Keratinocyte (primary cell): ENCODE data around the gene HKDC1. TPM values are rescaled to one million over a fixed set of nuclear protein-coding genes. Genes with fewer than 3 reads are reported as not detected.

Experiments used
- DNase-seq: peaks from one replicate; pipeline ENCODE4 v3.0.0-alpha.2; 2011; ENCODE audit warnings: low read depth, missing footprints, low spot score
- FAIRE-seq: peaks from 2 replicates; lab custom pipeline; 2011; peaks lifted over from hg19 to GRCh38; lab: Jason Lieb, UNC
- H2AFZ ChIP-seq: 2 replicates; pipeline ENCODE4 v1.6.0; 2012; ENCODE audit warnings: low read length, control low read depth, inconsistent platforms; ENCODE audit not compliant: control insufficient read depth
- H3K27ac ChIP-seq: 2 replicates; pipeline ENCODE4 v1.5.1; 2011; ENCODE audit warnings: low read length; ENCODE audit not compliant: control insufficient read depth, insufficient read depth
- H3K27me3 ChIP-seq: 3 replicates; pipeline ENCODE4 v1.6.0; 2011; ENCODE audit warnings: low read length; ENCODE audit not compliant: control insufficient read depth, insufficient read depth; ENCODE audit errors: extremely low read depth
- H3K36me3 ChIP-seq, 2 experiments: 2 replicates in 1 of 2; 3 replicates in 1 of 2; pipeline ENCODE4 v1.5.1; 2011; ENCODE audit warnings: low read length in 2 of 2, mild to moderate bottlenecking in 1 of 2; ENCODE audit not compliant: control insufficient read depth in 2 of 2, insufficient read depth in 2 of 2; ENCODE audit errors: extremely low read depth in 1 of 2
- H3K4me1 ChIP-seq: 3 replicates; pipeline ENCODE4 v1.5.1; 2011; ENCODE audit warnings: low read length; ENCODE audit not compliant: control insufficient read depth, insufficient read depth; ENCODE audit errors: extremely low read depth
- H3K4me2 ChIP-seq: 3 replicates; pipeline ENCODE4 v1.6.0; 2011; ENCODE audit warnings: low read depth, low read length; ENCODE audit not compliant: control insufficient read depth, insufficient read depth; ENCODE audit errors: extremely low read depth
- H3K4me3 ChIP-seq, 3 experiments: fragments of 200-600 bp in 1 of 3; sonication (generic) in 1 of 3; 2 replicates in 2 of 3; 3 replicates in 1 of 3; pipeline ENCODE4 v1.5.1; 2011 to 2016; ENCODE audit warnings: low read length in 3 of 3, mild to moderate bottlenecking in 3 of 3, control low read depth in 2 of 3, inconsistent platforms in 1 of 3, low read depth in 1 of 3, mixed read lengths in 1 of 3, mixed run types in 1 of 3, moderate library complexity in 1 of 3; ENCODE audit not compliant: control insufficient read depth in 2 of 3, insufficient read depth in 2 of 3; ENCODE audit errors: extremely low read depth in 1 of 3
- H3K79me2 ChIP-seq: 2 replicates; pipeline ENCODE4 v1.6.0; 2012; ENCODE audit warnings: low read length; ENCODE audit not compliant: control insufficient read depth, insufficient read depth
- H3K9ac ChIP-seq: 3 replicates; pipeline ENCODE4 v1.6.0; 2011; ENCODE audit warnings: low read length; ENCODE audit not compliant: control insufficient read depth, insufficient read depth; ENCODE audit errors: extremely low read depth
- H3K9me1 ChIP-seq: 3 replicates; pipeline ENCODE4 v1.6.0; 2011; ENCODE audit warnings: low read length; ENCODE audit not compliant: control insufficient read depth, insufficient read depth; ENCODE audit errors: extremely low read depth
- H3K9me3 ChIP-seq: 2 replicates; pipeline ENCODE4 v1.5.1; 2012; ENCODE audit warnings: low read depth, low read length; ENCODE audit not compliant: control insufficient read depth
- H4K20me1 ChIP-seq: 3 replicates; pipeline ENCODE4 v1.6.0; 2011; ENCODE audit warnings: low read length; ENCODE audit not compliant: control insufficient read depth, insufficient read depth; ENCODE audit errors: extremely low read depth
- CTCF ChIP-seq, 3 experiments: IDR thresholded peaks in 1 of 3; conservative IDR thresholded peaks in 1 of 3; optimal IDR thresholded peaks in 1 of 3; 2 replicates in 2 of 3; 3 replicates in 1 of 3; pipeline versions ENCODE3 to v1.5.1; 2011; ENCODE audit warnings: low read length in 3 of 3, mild to moderate bottlenecking in 3 of 3, moderate library complexity in 2 of 3, control low read depth in 1 of 3, inconsistent platforms in 1 of 3; ENCODE audit not compliant: insufficient read depth in 2 of 3; ENCODE audit errors: extremely low read depth in 1 of 3
- EZH2 ChIP-seq: IDR thresholded peaks from one replicate; pipeline ENCODE4 v1.6.1; 2012; ENCODE audit warnings: inconsistent platforms, mild to moderate bottlenecking, low read length, moderate library complexity
- dilution Hi-C: fragments of 300-500 bp; cut with MboI; formaldehyde crosslinking; loops from one replicate; pipeline ENCODE4 v1.7.0; 2020; ENCODE audit warnings: low sequenced_read_pairs; ENCODE audit not compliant: extremely low pct_ligation_motif_present
- polyA plus RNA-seq, 5 experiments: library from polyadenylated mRNA; depleted of rRNA in 3 of 5; stranded (reverse) in 3 of 5; stranded (forward) in 1 of 5; unstranded in 1 of 5; fragments of >200 nt; gene quantifications; 1 replicate in 1 of 5; 2 replicates in 3 of 5; 3 replicates in 1 of 5; pipeline versions ENCODE4 v1.2.1 to v1.2.3, GENCODE V29; 2011 to 2012; ENCODE audit warnings: missing spikeins in 2 of 5, low read depth in 1 of 5, low replicate concordance in 1 of 5

HKDC1 gene
- polyA plus RNA-seq, 1 donor (not counting 4 experiments of a cell fraction or from before 2014, with no cell fraction given) = 0.33 TPM

DNA sequence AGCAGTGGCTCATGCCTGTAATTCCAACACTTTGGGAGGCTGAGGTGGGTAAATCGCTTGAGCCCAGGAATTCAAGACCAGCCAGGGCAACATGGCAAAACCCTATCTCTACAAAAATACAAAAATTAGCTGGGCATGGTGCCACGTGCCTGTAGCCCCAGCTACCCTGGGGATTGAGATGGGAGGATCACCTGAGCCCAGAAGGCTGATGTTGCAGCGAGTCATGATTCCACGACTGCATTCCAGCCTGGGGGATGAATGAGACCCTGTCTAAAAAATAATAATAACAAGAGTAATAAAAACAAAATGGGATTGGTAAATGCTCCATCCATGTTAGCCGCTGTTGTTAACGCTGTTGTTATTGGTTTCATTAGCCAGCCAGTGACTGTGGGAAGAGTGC lies 1.3 kb upstream of the HKDC1 start:
- Histone ChIP-seq H3K27ac (peak overlapping the region; percentile 8), H3K36me3 (no peaks in the 10 kb centered on the region), H3K79me2 (no peaks in the 10 kb centered on the region), H4K20me1 (no peaks in the 10 kb centered on the region), H3K4me3 (no peak overlapping the region), H3K4me1 (peaks cover 48% of the 10 kb centered on the region), H3K27me3 (no peaks in the 10 kb centered on the region), H2AFZ (no peak overlapping the region), H3K9ac (no peak overlapping the region), H3K4me2 (no peak overlapping the region), H3K9me3 (no peaks in the 10 kb centered on the region), H3K9me1 (no peaks in the 10 kb centered on the region)
- no peak for DNase-seq
- TF ChIP-seq CTCF (optimal IDR thresholded peaks at IDR 0.05 in 1 of 3, IDR thresholded peaks at IDR 0.05 in 1 of 3, conservative IDR thresholded peaks at IDR 0.05 in 1 of 3; ENCODE audit: extremely low read depth in 1 of 3, insufficient read depth in 2 of 3, low read length in 3 of 3) (no peak), EZH2 (no peak)
- dilution Hi-C loops = no loop called here
- no peak for FAIRE-seq

- Histone ChIP-seq H3K9ac (no peak overlapping the region), H3K4me2 (no peak overlapping the region), H3K36me3 (no peaks in the 10 kb centered on the region), H2AFZ (no peak overlapping the region), H3K9me1 (no peaks in the 10 kb centered on the region), H4K20me1 (no peaks in the 10 kb centered on the region), H3K27me3 (no peaks in the 10 kb centered on the region), H3K4me1 (peaks cover 58% of the 10 kb centered on the region), H3K4me3 (no peak overlapping the region), H3K9me3 (no peaks in the 10 kb centered on the region), H3K79me2 (no peaks in the 10 kb centered on the region), H3K27ac (no peak overlapping the region)
- FAIRE-seq = no peak
- dilution Hi-C loops = no loop called here
- no peak for DNase-seq
- TF ChIP-seq EZH2 (no peak), CTCF (optimal IDR thresholded peaks at IDR 0.05 in 1 of 3, IDR thresholded peaks at IDR 0.05 in 1 of 3, conservative IDR thresholded peaks at IDR 0.05 in 1 of 3; ENCODE audit: extremely low read depth in 1 of 3, insufficient read depth in 2 of 3, low read length in 3 of 3) (no peak)
Observed at GRCh38 chr10:69220507-69220906, 375 bp downstream of the HKDC1 start.
